Tibial artery (tissue), 4 donors: ENCODE measurements around the gene MON1B.
A peak's percentile ranks its signal among the peaks of the same experiment; 100 is the strongest.
"Not testable (repeated sequence)": the region's sequence is repeated elsewhere in the genome, so short reads cannot be mapped to it uniquely, and the experiment has no call there.

Experiments
- DNase-seq, 2 donors: peaks; one replicate each; pipeline ENCODE4 v3.0.0-alpha.2; 2019
- H3K27ac ChIP-seq, 2 donors: fragments of 200-600 bp; sonication (generic) in 1 of 2; 1 replicate in 1 of 2; 2 replicates in 1 of 2; pipeline ENCODE4 v1.5.1; 2018 to 2019; ENCODE audit warnings: mild to moderate bottlenecking in 1 of 2
- H3K27me3 ChIP-seq, 2 donors: fragments of 200-600 bp; sonication (generic) in 1 of 2; one replicate each; pipeline versions ENCODE4 v1.5.1 to v1.6.0; 2016 to 2019
- H3K36me3 ChIP-seq, 3 donors: fragments of 200-600 bp; sonication (generic) in 2 of 3; one replicate each; pipeline ENCODE4 v1.5.1; 2016 to 2019; ENCODE audit warnings: mild to moderate bottlenecking in 2 of 3
- H3K4me1 ChIP-seq, 4 donors: fragments of 200-600 bp; sonication (generic) in 2 of 4; 1 replicate in 3 of 4; 2 replicates in 1 of 4; pipeline ENCODE4 v1.5.1; 2016 to 2019
- H3K4me3 ChIP-seq, 2 donors: fragments of 200-600 bp; sonication (generic) in 1 of 2; 1 replicate in 1 of 2; 2 replicates in 1 of 2; pipeline ENCODE4 v1.5.1; 2018 to 2019; ENCODE audit warnings: mild to moderate bottlenecking in 2 of 2
- H3K9me3 ChIP-seq, 3 donors: fragments of 200-600 bp; sonication (generic) in 1 of 3; one replicate each; pipeline ENCODE4 v1.5.1; 2016 to 2019
- intact Hi-C: fragments of 100-400 bp; cut with DNase I; formaldehyde crosslinking; loops from one replicate; pipeline ENCODE4 v1.15.0; 2023; ENCODE audit warnings: low total_unique reads
- TF ChIP-seq, protein P1 (sequence below), 2 experiments: fragments of 200-600 bp in 1 of 2; fragments of 450-650 bp in 1 of 2; IDR thresholded peaks; one replicate each; pipeline ENCODE4 v1.5.1; 2017 to 2019; ENCODE audit warnings: antibody characterized with exemption in 2 of 2, mild to moderate bottlenecking in 1 of 2, moderate library complexity in 1 of 2

The MON1B gene

DNA sequence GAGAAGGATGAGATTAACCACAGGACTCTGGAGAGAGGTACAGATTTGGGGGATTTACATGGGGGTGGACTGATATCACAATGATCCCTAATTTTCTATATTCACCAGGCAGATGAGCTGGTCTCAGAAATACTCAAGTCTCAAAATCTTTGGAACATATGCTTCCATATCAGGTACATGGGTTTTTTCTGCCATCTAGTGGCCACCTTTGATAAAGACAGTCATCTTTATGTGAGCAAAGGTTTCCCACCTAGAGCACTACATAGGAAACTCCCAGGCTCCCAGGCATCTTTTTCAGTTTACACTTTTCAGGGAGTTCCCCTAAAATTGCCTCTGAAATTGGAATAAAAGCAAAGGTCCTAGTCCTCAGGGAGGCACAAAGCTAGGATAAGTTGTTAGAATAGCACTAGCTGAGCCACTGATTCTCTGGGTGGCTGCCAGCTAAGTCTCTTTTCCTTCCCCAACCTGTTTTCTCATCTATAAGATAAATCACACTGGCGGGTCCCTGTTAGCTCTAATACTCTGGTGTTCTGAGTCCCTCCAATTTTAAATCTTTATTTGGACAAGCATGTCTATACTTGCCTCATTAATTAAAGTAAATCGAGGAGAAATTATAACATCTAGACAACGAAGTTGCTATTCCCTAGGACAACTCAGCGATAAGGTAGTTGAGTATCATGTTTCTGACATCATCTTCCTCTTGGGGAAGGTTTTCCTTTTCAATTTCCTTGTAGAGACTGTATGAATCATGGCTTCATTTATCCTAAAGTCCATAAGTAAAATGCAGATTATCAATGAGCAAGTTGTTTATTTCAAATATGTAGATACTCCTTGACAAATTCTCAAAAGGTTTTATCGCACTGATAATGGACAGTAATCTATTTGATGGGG is 19.0 kb upstream of the MON1B start:
- H3K27me3 ChIP-seq, result peaks cover 0 to 36% of the 10 kb centered on the region in 2 donors
- intact Hi-C loops, result loop anchor here (2.0 kb wide), 1 partner anchor 1383 kb away; no protein-coding TSS in a partner anchor
- no peaks in the 10 kb centered on the region for H3K36me3 ChIP-seq
- no peak overlapping the region for H3K27ac ChIP-seq
- no peaks in the 10 kb centered on the region for H3K9me3 ChIP-seq
- no peaks in the 10 kb centered on the region for H3K4me1 ChIP-seq
- TF ChIP-seq, protein P1, sequence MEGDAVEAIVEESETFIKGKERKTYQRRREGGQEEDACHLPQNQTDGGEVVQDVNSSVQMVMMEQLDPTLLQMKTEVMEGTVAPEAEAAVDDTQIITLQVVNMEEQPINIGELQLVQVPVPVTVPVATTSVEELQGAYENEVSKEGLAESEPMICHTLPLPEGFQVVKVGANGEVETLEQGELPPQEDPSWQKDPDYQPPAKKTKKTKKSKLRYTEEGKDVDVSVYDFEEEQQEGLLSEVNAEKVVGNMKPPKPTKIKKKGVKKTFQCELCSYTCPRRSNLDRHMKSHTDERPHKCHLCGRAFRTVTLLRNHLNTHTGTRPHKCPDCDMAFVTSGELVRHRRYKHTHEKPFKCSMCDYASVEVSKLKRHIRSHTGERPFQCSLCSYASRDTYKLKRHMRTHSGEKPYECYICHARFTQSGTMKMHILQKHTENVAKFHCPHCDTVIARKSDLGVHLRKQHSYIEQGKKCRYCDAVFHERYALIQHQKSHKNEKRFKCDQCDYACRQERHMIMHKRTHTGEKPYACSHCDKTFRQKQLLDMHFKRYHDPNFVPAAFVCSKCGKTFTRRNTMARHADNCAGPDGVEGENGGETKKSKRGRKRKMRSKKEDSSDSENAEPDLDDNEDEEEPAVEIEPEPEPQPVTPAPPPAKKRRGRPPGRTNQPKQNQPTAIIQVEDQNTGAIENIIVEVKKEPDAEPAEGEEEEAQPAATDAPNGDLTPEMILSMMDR (IDR thresholded peaks at IDR 0.05), result peak; percentile 60 to 68
- no peak overlapping the region for H3K4me3 ChIP-seq
- DNase-seq, result no peak

DNA sequence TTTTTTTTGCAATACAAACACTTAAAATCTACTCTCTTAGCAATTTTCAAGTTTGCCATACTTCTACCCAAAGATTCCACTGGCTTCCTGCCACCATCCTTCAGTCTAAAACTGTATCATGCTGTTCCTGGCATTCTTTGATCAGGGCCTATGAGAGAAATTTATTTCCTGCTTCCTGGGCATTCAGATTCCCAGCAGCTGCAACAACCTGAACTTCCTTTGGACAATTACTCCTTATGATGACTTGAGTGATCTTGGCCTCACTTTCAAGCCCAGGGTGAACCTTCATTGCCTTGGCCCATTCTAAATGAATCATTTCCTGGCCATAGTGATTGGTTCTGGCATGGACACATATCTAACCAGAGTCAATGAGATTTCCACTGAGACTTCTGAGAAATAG is 18.0 kb upstream of the MON1B start:
- intact Hi-C loops, result loop anchor here (2.0 kb wide), 1 partner anchor 1384 kb away; no protein-coding TSS in a partner anchor
- Histone ChIP-seq H3K27me3 (peaks cover 0 to 33% of the 10 kb centered on the region in 2 donors), H3K36me3 (no peaks in the 10 kb centered on the region), H3K27ac (no peak overlapping the region), H3K4me3 (no peak overlapping the region), H3K4me1 (no peaks in the 10 kb centered on the region), H3K9me3 (no peaks in the 10 kb centered on the region)
- TF ChIP-seq, protein P1 (IDR thresholded peaks at IDR 0.05), result no peak
- DNase-seq, result no peak

DNA sequence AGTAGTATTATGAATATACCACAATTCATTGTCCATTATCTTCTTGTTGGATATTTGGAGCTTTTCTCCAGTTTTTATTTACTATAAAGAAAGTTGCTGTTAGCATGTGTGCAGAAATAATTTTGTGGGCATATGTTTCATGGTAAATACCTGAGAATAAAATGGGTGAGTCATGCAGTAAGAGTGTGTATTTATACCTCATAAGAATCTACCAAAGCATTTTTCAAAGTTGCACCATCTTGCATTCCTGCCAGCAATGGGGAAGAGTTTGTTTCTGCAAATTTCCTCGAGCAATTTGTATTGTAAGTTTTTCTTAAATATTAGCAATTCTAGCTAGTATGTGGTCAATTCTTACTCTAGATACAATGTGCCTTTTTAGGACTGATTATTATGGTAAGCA is 7.9 kb upstream of the MON1B start:
- intact Hi-C loops, result no loop called here
- Histone ChIP-seq H3K9me3 (no peaks in the 10 kb centered on the region), H3K4me1 (no peaks in the 10 kb centered on the region), H3K36me3 (no peaks in the 10 kb centered on the region), H3K4me3 (no peak overlapping the region), H3K27ac (no peak overlapping the region), H3K27me3 (no peaks in the 10 kb centered on the region)
- TF ChIP-seq, protein P1 (IDR thresholded peaks at IDR 0.05), result no peak
- no peak for DNase-seq

DNA sequence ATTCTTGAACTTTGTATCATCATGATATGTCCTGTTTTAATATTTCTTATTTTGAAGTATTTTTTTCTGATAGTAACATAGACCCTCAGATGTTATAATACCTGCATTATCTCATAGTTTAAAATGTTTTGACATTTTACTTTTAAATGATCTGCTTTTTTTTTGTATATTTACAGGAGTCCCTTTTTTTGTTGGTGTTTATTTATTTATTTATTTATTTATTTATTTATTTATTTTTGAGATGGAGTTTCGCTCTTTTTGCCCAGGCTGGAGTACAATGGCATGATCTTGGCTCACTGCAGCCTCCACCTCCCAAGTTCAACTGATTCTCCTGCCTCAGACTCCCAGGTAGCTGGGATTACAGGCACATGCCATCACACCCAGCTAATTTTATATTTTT is 4.7 kb upstream of the MON1B start:
- DNase-seq, H3K9me3 ChIP-seq, H3K4me3 ChIP-seq, H3K27me3 ChIP-seq, intact Hi-C loops, H3K4me1 ChIP-seq, H3K27ac ChIP-seq, H3K36me3 ChIP-seq: not testable (repeated sequence)

DNA sequence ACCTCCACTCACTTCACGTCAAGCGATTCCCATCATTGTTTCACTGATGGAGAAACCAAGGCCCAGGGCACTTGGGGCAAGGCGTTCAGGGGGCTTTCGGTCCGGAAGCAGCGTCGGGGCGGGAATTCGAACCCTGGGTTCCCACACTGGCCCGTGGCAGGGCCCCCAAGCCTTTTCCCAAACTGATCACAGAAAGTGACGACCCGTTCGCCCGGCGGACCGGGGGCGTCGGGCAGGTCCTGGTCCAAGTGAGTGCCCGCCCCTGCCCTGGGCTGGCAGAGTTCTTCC is 856 bp upstream of the MON1B start:
- Histone ChIP-seq H3K4me3 (peak overlapping the region; percentile 75 to 95), H3K27ac (peak overlapping the region; percentile 95 to 98), H3K4me1 (peaks cover 0 to 23% (median 16%) of the 10 kb centered on the region in 4 donors), H3K9me3 (no peaks in the 10 kb centered on the region), H3K36me3 (peaks cover 12 to 21% (median 20%) of the 10 kb centered on the region in 3 donors), H3K27me3 (no peaks in the 10 kb centered on the region)
- DNase-seq, result no peak
- intact Hi-C loops, result no loop called here
- TF ChIP-seq, protein P1 (IDR thresholded peaks at IDR 0.05), result no peak

DNA sequence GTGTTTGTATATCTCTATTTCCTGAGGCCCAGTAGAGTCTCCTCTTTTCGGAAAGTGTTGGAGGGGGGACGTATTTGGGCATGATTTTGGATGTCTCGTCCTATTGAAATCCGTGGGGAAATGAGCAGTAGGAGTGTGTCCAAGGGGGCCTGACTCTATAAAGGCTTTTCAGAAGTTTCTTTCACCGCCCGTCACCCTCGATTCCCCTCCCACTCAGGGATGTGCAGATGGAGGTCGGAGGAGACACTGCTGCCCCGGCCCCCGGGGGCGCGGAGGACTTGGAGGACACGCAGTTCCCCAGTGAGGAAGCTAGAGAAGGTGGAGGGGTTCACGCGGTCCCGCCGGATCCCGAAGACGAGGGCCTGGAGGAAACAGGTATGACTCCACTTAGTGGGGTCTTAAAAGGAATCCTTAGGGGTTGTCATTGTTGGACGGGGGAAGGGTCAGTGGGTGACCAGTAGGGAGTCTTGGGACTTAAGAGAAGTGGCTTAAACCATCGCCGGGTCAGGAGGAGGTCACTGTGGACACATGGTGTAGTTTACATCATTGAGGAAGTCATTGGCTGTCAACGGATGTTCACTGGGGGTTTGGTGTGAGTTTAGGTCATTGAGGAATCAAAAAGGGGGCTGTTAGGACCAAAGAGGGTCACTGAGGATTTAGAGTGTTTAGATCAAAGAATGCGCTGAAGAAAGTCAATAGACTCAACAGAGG is 424 bp downstream of the MON1B start:
- intact Hi-C loops, result no loop called here

More for the DNA sequence above, 424 bp downstream of the MON1B start:
- peaks cover 24 to 34% (median 33%) of the 10 kb centered on the region in 3 donors for H3K36me3 ChIP-seq
- H3K27me3 ChIP-seq, result no peaks in the 10 kb centered on the region
- TF ChIP-seq, protein P1 (IDR thresholded peaks at IDR 0.05), result no peak
- peak overlapping the region; percentile 95 to 98 for H3K27ac ChIP-seq
- peak overlapping the region; percentile 75 to 95 for H3K4me3 ChIP-seq
- H3K4me1 ChIP-seq, result peaks cover 0 to 23% (median 16%) of the 10 kb centered on the region in 4 donors
- H3K9me3 ChIP-seq, result no peaks in the 10 kb centered on the region
- no peak for DNase-seq
